SK-N-SH (cell line): ENCODE results near the gene CRIP3. TPM values are rescaled to one million over a fixed set of nuclear protein-coding genes. Genes with fewer than 3 reads are reported as not detected.

ENCODE experiments used
- CTCF ChIA-PET: fragments of 300-600, 350-600 bp; formaldehyde crosslinking; extraction: SDS; loops from one replicate; lab custom pipeline; 2021; lab: Yijun Ruan, JAX
- POLR2A ChIA-PET: fragments of 350-600 bp; sonication (Branson Sonifier 250); formaldehyde crosslinking; extraction: SDS; loops from one replicate; lab custom pipeline; 2020; ENCODE audit warnings: antibody characterized with exemption, inconsistent platforms; lab: Yijun Ruan, JAX
- DNase-seq: peaks from one replicate; pipeline ENCODE4 v3.0.0; 2012
- H2AFZ ChIP-seq: fragments of 200-600 bp; sonication (generic); 2 replicates; pipeline ENCODE4 v1.8.1; 2016; ENCODE audit warnings: antibody characterized with exemption, mild to moderate bottlenecking, low read depth
- H3F3A ChIP-seq: fragments of 200-600 bp; sonication (generic); replicated peaks from 2 replicates; pipeline ENCODE3; 2016; ENCODE audit warnings: antibody characterized with exemption, mild to moderate bottlenecking; ENCODE audit not compliant: insufficient read depth
- H3K27ac ChIP-seq, 2 experiments: fragments of 200-500 bp in 1 of 2; fragments of 200-600 bp in 1 of 2; sonication (Bioruptor generic) in 1 of 2; sonication (generic), shearing (Covaris generic) in 1 of 2; 2 replicates each; pipeline versions ENCODE4 v1.5.1 to v1.6.1; 2014 to 2016; ENCODE audit warnings: low read depth in 2 of 2, inconsistent platforms in 1 of 2, low read length in 1 of 2, mild to moderate bottlenecking in 1 of 2, mixed read lengths in 1 of 2
- H3K27me3 ChIP-seq: fragments of 200-600 bp; sonication (generic), shearing (Covaris generic); 2 replicates; pipeline ENCODE4 v1.6.1; 2016; ENCODE audit warnings: mixed run types; ENCODE audit not compliant: insufficient read depth
- H3K36me3 ChIP-seq, 2 experiments: fragments of 200-500 bp in 1 of 2; fragments of 200-600 bp in 1 of 2; sonication (Bioruptor generic) in 1 of 2; sonication (generic) in 1 of 2; replicated peaks in 1 of 2; 2 replicates each; pipeline versions ENCODE3 to v1.5.1; 2014 to 2016; ENCODE audit warnings: low read length in 1 of 2, mild to moderate bottlenecking in 1 of 2; ENCODE audit not compliant: insufficient read depth in 2 of 2, control insufficient read depth in 1 of 2
- H3K4me1 ChIP-seq, 2 experiments: fragments of 200-500 bp in 1 of 2; fragments of 200-600 bp in 1 of 2; sonication (Bioruptor generic) in 1 of 2; sonication (generic), shearing (Covaris generic) in 1 of 2; 2 replicates each; pipeline versions ENCODE4 v1.5.1 to v1.6.1; 2014 to 2016; ENCODE audit warnings: low read depth in 1 of 2, low read length in 1 of 2, mixed run types in 1 of 2; ENCODE audit not compliant: insufficient read depth in 2 of 2, control insufficient read depth in 1 of 2
- H3K4me2 ChIP-seq: fragments of 200-600 bp; sonication (generic), shearing (Covaris generic); 2 replicates; pipeline ENCODE4 v1.6.1; 2017; ENCODE audit warnings: mixed run types
- H3K4me3 ChIP-seq, 2 experiments: fragments of 200-500 bp in 1 of 2; fragments of 200-600 bp in 1 of 2; sonication (Bioruptor generic) in 1 of 2; sonication (generic), shearing (Covaris generic) in 1 of 2; 2 replicates each; pipeline versions ENCODE4 v1.5.1 to v1.8.1; 2014 to 2016; ENCODE audit warnings: low read depth in 2 of 2, inconsistent platforms in 1 of 2, low read length in 1 of 2, mild to moderate bottlenecking in 1 of 2, mixed read lengths in 1 of 2, moderate library complexity in 1 of 2
- H3K79me2 ChIP-seq: fragments of 200-600 bp; sonication (generic); 2 replicates; pipeline ENCODE4 v1.8.1; 2017; ENCODE audit warnings: mild to moderate bottlenecking; ENCODE audit not compliant: insufficient read depth
- H3K9ac ChIP-seq: fragments of 200-600 bp; sonication (generic); 2 replicates; pipeline ENCODE4 v1.6.1; 2017; ENCODE audit warnings: mixed run types
- H3K9me2 ChIP-seq: fragments of 200-600 bp; sonication (generic); 2 replicates; pipeline ENCODE4 v1.6.1; 2017; ENCODE audit warnings: mixed run types
- H3K9me3 ChIP-seq: fragments of 200-600 bp; sonication (generic); 2 replicates; pipeline ENCODE4 v1.6.1; 2017; ENCODE audit warnings: mixed run types, mild to moderate bottlenecking, moderate library complexity
- H4K20me1 ChIP-seq: fragments of 200-600 bp; sonication (generic); 2 replicates; pipeline ENCODE4 v1.6.1; 2017; ENCODE audit warnings: mild to moderate bottlenecking, mixed run types; ENCODE audit not compliant: insufficient read depth
- EP300 ChIP-seq, 2 experiments: IDR thresholded peaks; 2 replicates each; pipeline versions ENCODE4 v1.4.0 to v1.6.1; 2012; ENCODE audit warnings: borderline replicate concordance in 1 of 2, low read depth in 1 of 2, low read length in 1 of 2
- EZH2phosphoT487 ChIP-seq: fragments of 200-600 bp; sonication (generic); IDR thresholded peaks from 2 replicates; pipeline ENCODE4 v1.6.1; 2017; ENCODE audit warnings: low read depth, mixed run types, mild to moderate bottlenecking, antibody characterized with exemption, moderate library complexity, borderline replicate concordance
- IRF3 ChIP-seq: fragments of 150-350 bp; IDR thresholded peaks from 2 replicates; pipeline ENCODE4 v1.6.1; 2016; ENCODE audit warnings: mild to moderate bottlenecking, low read depth, low read length
- MEF2A ChIP-seq: IDR thresholded peaks from 2 replicates; pipeline ENCODE4 v1.4.0; 2012; ENCODE audit warnings: low read depth, borderline replicate concordance
- MXI1 ChIP-seq: IDR thresholded peaks from 2 replicates; pipeline ENCODE4 v1.6.1; 2012; ENCODE audit warnings: mild to moderate bottlenecking, low read depth, low read length, improper control_type of control experiment
- POLR2AphosphoS5 ChIP-seq: IDR thresholded peaks from 2 replicates; pipeline ENCODE4 v1.6.1; 2012; ENCODE audit warnings: low read depth, low read length
- RAD21 ChIP-seq: IDR thresholded peaks from 2 replicates; pipeline ENCODE4 v1.6.1; 2012; ENCODE audit warnings: mild to moderate bottlenecking, low read length
- RCOR1 ChIP-seq: fragments of 150-350 bp; IDR thresholded peaks from 2 replicates; pipeline ENCODE4 v1.6.1; 2017; ENCODE audit warnings: antibody characterized with exemption, low read length
- SMC3 ChIP-seq: IDR thresholded peaks from 2 replicates; pipeline ENCODE4 v1.6.1; 2012; ENCODE audit warnings: low read depth, low read length, improper control_type of control experiment
- TAF1 ChIP-seq: IDR thresholded peaks from 2 replicates; pipeline ENCODE4 v1.6.1; 2012; ENCODE audit warnings: low read depth, mild to moderate bottlenecking, low read length, moderate library complexity, borderline replicate concordance
- TCF12 ChIP-seq: IDR thresholded peaks from 2 replicates; pipeline ENCODE4 v1.4.0; 2012
- WGBS: methylation state at CpG from one replicate; pipeline ENCODE4 v1.1.6; 2017; ENCODE audit warnings: low lambda C conversion rate; 5-methylcytosine and 5-hydroxymethylcytosine counted together
- polyA plus RNA-seq, 3 experiments: library from polyadenylated mRNA; depleted of rRNA; stranded (reverse); fragments of >200 nt; gene quantifications; 2 replicates each; pipeline ENCODE4 v1.2.3, GENCODE V29; 2012
- TF ChIP-seq, protein P1 (sequence below): IDR thresholded peaks from 2 replicates; pipeline ENCODE4; 2012
- TF ChIP-seq, protein P2 (sequence below): fragments of 200-600 bp; sonication (generic); IDR thresholded peaks from 2 replicates; pipeline ENCODE4 v1.6.1; 2017; ENCODE audit warnings: antibody characterized with exemption, mild to moderate bottlenecking, moderate library complexity
- TF ChIP-seq, protein P3 (sequence below): IDR thresholded peaks from 2 replicates; pipeline ENCODE4 v1.4.0; 2012; ENCODE audit warnings: low read depth, borderline replicate concordance

Gene CRIP3
- polyA plus RNA-seq, 1 of the 3 experiments (the other 2 are of a cell fraction), result not detected

GRCh38 chr6:43277643-43278523 is 30.7 kb downstream of the CRIP3 start (continued):
- TF ChIP-seq, protein P1, sequence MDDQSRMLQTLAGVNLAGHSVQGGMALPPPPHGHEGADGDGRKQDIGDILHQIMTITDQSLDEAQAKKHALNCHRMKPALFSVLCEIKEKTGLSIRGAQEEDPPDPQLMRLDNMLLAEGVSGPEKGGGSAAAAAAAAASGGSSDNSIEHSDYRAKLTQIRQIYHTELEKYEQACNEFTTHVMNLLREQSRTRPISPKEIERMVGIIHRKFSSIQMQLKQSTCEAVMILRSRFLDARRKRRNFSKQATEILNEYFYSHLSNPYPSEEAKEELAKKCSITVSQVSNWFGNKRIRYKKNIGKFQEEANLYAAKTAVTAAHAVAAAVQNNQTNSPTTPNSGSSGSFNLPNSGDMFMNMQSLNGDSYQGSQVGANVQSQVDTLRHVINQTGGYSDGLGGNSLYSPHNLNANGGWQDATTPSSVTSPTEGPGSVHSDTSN, result no peak

GRCh38 chr6:43277306-43277642 is 31.4 kb downstream of the CRIP3 start:
- WGBS, result 90% methylated on average over 4 of the region's 6 CpGs
- no peak overlapping the region for H3K4me2 ChIP-seq

DNA sequence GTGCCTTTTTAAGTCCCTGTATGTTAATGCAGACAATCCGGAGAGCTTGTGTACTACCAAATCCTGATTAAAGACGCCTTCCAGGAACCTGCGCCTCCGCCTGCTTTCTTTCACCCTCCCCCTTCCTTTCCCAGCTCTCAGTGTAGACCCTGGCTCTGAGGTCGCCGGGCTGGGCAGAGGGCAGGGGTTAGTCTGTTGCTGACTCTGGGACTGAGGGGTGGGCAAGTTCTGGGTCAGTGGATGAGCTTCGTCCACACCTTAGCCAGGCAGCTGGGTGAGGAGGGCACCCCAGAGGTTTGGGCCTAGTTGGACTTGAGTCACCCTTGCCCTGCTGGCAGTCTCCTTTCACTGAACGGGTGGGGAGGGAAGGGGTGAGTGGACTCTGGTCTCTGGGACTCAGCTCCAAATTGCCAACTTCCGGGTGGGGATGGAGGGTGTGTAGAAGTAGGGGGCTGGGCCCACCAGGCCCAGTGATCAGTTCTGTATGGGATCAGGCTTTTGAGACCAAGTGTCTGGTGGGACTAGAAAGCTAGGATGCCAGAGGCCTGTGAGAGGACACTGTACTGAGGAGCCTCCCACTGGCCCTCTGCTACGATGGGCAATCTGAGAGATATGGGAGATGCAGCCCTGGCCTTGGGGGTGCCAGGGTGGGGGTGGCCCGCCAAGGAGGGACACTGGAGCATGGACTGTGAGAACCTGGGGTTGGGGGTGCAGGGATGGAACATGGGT is 31.9 kb downstream of the CRIP3 start:
- ChIA-PET CTCF (interaction anchor here (1.3 to 1.5 kb wide), 3 partner anchors 13 to 230 kb away, joined by 3 to 6 read pairs (median 3); partner anchors contain the start of gene DNPH1), POLR2A (no interaction called here)
- H3K9ac ChIP-seq, result no peak overlapping the region
- no peaks in the 10 kb centered on the region for H3K27me3 ChIP-seq
- 92% methylated on average over 11 of the region's 11 CpGs for WGBS
- no peaks in the 10 kb centered on the region for H3K36me3 ChIP-seq
- H4K20me1 ChIP-seq, result no peaks in the 10 kb centered on the region
- H3K4me3 ChIP-seq, result no peak overlapping the region
- H3F3A ChIP-seq, result no peaks in the 10 kb centered on the region
- no peaks in the 10 kb centered on the region for H3K79me2 ChIP-seq
- no peaks in the 10 kb centered on the region for H3K9me2 ChIP-seq
- no peak for TF ChIP-seq EP300 (IDR thresholded peaks at IDR 0.05; ENCODE audit: borderline replicate concordance in 1 of 2, low read depth in 1 of 2, low read length in 1 of 2)
- TF ChIP-seq, protein P2, sequence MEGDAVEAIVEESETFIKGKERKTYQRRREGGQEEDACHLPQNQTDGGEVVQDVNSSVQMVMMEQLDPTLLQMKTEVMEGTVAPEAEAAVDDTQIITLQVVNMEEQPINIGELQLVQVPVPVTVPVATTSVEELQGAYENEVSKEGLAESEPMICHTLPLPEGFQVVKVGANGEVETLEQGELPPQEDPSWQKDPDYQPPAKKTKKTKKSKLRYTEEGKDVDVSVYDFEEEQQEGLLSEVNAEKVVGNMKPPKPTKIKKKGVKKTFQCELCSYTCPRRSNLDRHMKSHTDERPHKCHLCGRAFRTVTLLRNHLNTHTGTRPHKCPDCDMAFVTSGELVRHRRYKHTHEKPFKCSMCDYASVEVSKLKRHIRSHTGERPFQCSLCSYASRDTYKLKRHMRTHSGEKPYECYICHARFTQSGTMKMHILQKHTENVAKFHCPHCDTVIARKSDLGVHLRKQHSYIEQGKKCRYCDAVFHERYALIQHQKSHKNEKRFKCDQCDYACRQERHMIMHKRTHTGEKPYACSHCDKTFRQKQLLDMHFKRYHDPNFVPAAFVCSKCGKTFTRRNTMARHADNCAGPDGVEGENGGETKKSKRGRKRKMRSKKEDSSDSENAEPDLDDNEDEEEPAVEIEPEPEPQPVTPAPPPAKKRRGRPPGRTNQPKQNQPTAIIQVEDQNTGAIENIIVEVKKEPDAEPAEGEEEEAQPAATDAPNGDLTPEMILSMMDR, result no peak
- no peak for TF ChIP-seq SMC3
- TF ChIP-seq TCF12, result no peak
- TF ChIP-seq IRF3, result no peak
- TF ChIP-seq TAF1, result no peak
- TF ChIP-seq RAD21, result no peak
- TF ChIP-seq POLR2AphosphoS5, result no peak
- TF ChIP-seq RCOR1, result no peak
- no peak for TF ChIP-seq MEF2A
- TF ChIP-seq, protein P3, sequence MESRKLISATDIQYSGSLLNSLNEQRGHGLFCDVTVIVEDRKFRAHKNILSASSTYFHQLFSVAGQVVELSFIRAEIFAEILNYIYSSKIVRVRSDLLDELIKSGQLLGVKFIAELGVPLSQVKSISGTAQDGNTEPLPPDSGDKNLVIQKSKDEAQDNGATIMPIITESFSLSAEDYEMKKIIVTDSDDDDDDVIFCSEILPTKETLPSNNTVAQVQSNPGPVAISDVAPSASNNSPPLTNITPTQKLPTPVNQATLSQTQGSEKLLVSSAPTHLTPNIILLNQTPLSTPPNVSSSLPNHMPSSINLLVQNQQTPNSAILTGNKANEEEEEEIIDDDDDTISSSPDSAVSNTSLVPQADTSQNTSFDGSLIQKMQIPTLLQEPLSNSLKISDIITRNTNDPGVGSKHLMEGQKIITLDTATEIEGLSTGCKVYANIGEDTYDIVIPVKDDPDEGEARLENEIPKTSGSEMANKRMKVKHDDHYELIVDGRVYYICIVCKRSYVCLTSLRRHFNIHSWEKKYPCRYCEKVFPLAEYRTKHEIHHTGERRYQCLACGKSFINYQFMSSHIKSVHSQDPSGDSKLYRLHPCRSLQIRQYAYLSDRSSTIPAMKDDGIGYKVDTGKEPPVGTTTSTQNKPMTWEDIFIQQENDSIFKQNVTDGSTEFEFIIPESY, result no peak
- TF ChIP-seq, all 33 proteins: peak for 0
- Histone ChIP-seq H3K27ac (no peak overlapping the region), H3K4me2 (no peak overlapping the region), H3K4me1 (peaks cover 0 to 3% of the 10 kb centered on the region in 2 experiments; a peak in 1 of 4 replicates), H2AFZ (no peak overlapping the region), H3K9me3 (no peaks in the 10 kb centered on the region)
- no peak for DNase-seq

More at GRCh38 chr6:43277306-43277642, 31.4 kb downstream of the CRIP3 start:
- POLR2A ChIA-PET, result no interaction called here
- H3K36me3 ChIP-seq, result no peaks in the 10 kb centered on the region
- DNase-seq, result no peak
- no peak overlapping the region for H3K27ac ChIP-seq
- CTCF ChIA-PET, result interaction anchor here (1.3 to 1.5 kb wide), 2 partner anchors 14 to 48 kb away, joined by 3 to 6 read pairs; partner anchors contain the start of gene DNPH1
- no peak overlapping the region for H3K4me3 ChIP-seq
- no peak overlapping the region for H3K9ac ChIP-seq
- no peaks in the 10 kb centered on the region for H3K79me2 ChIP-seq
- peaks cover 0 to 3% of the 10 kb centered on the region in 2 experiments; a peak in 1 of 4 replicates for H3K4me1 ChIP-seq
- H3K9me2 ChIP-seq, result no peaks in the 10 kb centered on the region
- H3K9me3 ChIP-seq, result no peaks in the 10 kb centered on the region
- no peaks in the 10 kb centered on the region for H3K27me3 ChIP-seq
- no peaks in the 10 kb centered on the region for H3F3A ChIP-seq
- TF ChIP-seq MXI1 (no peak), EZH2phosphoT487 (no peak)
- H4K20me1 ChIP-seq, result no peaks in the 10 kb centered on the region
- H2AFZ ChIP-seq, result no peak overlapping the region
